H1 (cell line): ENCODE measurements around the gene ACTN2. TPM values are rescaled to one million over a fixed set of nuclear protein-coding genes. Genes with fewer than 3 reads are reported as not detected.

ENCODE experiments used
- CTCF ChIA-PET: fragments of 300-600 bp; sonication (Branson Sonifier 250); formaldehyde crosslinking; loops from one replicate; lab custom pipeline; 2021; ENCODE audit not compliant: partially characterized antibody; lab: Charles Lee
- POLR2A ChIA-PET: fragments of 300-600 bp; sonication (Branson Sonifier 250); formaldehyde crosslinking; loops from one replicate; lab custom pipeline; 2021; ENCODE audit warnings: inconsistent platforms; ENCODE audit not compliant: partially characterized antibody; lab: Charles Lee
- DNase-seq, 2 experiments: peaks; one replicate each; pipeline versions ENCODE4 v3.0.0 to v3.0.0-alpha.2; 2010 to 2022; ENCODE audit warnings: low spot score in 2 of 2, low read depth in 1 of 2, mixed read lengths in 1 of 2
- FAIRE-seq: peaks from 2 replicates; lab custom pipeline; 2011; peaks lifted over from hg19 to GRCh38; lab: Jason Lieb, UNC
- H2AFZ ChIP-seq: 2 replicates; pipeline ENCODE4 v1.8.1; 2012; ENCODE audit warnings: low read length, inconsistent platforms
- H2AK5ac ChIP-seq: 2 replicates; pipeline ENCODE4 v1.6.1; 2013; ENCODE audit warnings: low read depth, low read length
- H2BK120ac ChIP-seq: replicated peaks from 2 replicates; pipeline ENCODE3; 2013; ENCODE audit warnings: low read depth, low read length, inconsistent platforms
- H2BK12ac ChIP-seq: 2 replicates; pipeline ENCODE4 v1.6.1; 2013; ENCODE audit warnings: low read depth, low read length
- H2BK15ac ChIP-seq: 2 replicates; pipeline ENCODE4 v1.6.1; 2013; ENCODE audit warnings: low read length
- H2BK20ac ChIP-seq: 2 replicates; pipeline ENCODE4 v1.6.1; 2013; ENCODE audit warnings: low read length
- H2BK5ac ChIP-seq: 2 replicates; pipeline ENCODE4 v1.6.1; 2013; ENCODE audit warnings: low read depth, low read length
- H3K14ac ChIP-seq: 2 replicates; pipeline ENCODE4 v1.6.1; 2013; ENCODE audit warnings: inconsistent platforms; ENCODE audit not compliant: insufficient read length
- H3K18ac ChIP-seq: 2 replicates; pipeline ENCODE4 v1.6.1; 2013; ENCODE audit warnings: low read length; ENCODE audit errors: extremely low read depth
- H3K23ac ChIP-seq: 2 replicates; pipeline ENCODE4 v1.6.1; 2013; ENCODE audit warnings: inconsistent platforms; ENCODE audit not compliant: insufficient read length
- H3K23me2 ChIP-seq: 2 replicates; pipeline ENCODE4 v1.6.1; 2013; ENCODE audit warnings: low read depth, low read length
- H3K27ac ChIP-seq: 2 replicates; pipeline ENCODE4 v1.6.1; 2011; ENCODE audit warnings: low read depth, low read length, inconsistent platforms
- H3K27me3 ChIP-seq, 4 experiments: replicated peaks in 1 of 4; 1 replicate in 1 of 4; 2 replicates in 3 of 4; pipeline versions ENCODE4 v1.6.1 to v1.8.1; 2011 to 2013; ENCODE audit warnings: low read length in 3 of 4, mild to moderate bottlenecking in 3 of 4, inconsistent platforms in 2 of 4, mixed read lengths in 2 of 4, moderate library complexity in 1 of 4; ENCODE audit not compliant: control insufficient read depth in 3 of 4, insufficient read depth in 3 of 4; ENCODE audit errors: extremely low read depth in 1 of 4
- H3K36me3 ChIP-seq, 4 experiments: 2 replicates each; pipeline versions ENCODE4 v1.6.1 to v1.8.1; 2011 to 2013; ENCODE audit warnings: mild to moderate bottlenecking in 4 of 4, low read length in 3 of 4, moderate library complexity in 2 of 4, control low read depth in 1 of 4, inconsistent platforms in 1 of 4; ENCODE audit not compliant: insufficient read depth in 4 of 4, control insufficient read depth in 2 of 4
- H3K4ac ChIP-seq: replicated peaks from 2 replicates; pipeline ENCODE3; 2013; ENCODE audit warnings: low read length, low read depth, mixed read lengths, inconsistent platforms; ENCODE audit not compliant: insufficient read length
- H3K4me1 ChIP-seq, 4 experiments: replicated peaks in 1 of 4; 1 replicate in 1 of 4; 2 replicates in 3 of 4; pipeline versions ENCODE4 v1.6.1 to v1.8.1; 2011 to 2013; ENCODE audit warnings: low read length in 3 of 4, inconsistent platforms in 2 of 4, mixed read lengths in 1 of 4; ENCODE audit not compliant: insufficient read depth in 4 of 4, control insufficient read depth in 3 of 4
- H3K4me2 ChIP-seq, 2 experiments: 2 replicates each; pipeline versions ENCODE4 v1.6.1 to v1.8.1; 2011 to 2013; ENCODE audit warnings: low read depth in 2 of 2, low read length in 2 of 2, control low read depth in 1 of 2, inconsistent platforms in 1 of 2, mild to moderate bottlenecking in 1 of 2; ENCODE audit not compliant: insufficient read depth in 1 of 2
- H3K4me3 ChIP-seq, 4 experiments: fragments of 200-600, 300-600 bp in 1 of 4; sonication (generic), shearing (Covaris generic), sonication (Bioruptor Twin) in 1 of 4; 2 replicates each; pipeline versions ENCODE4 v1.5.1 to v1.8.1; 2011 to 2016; ENCODE audit warnings: low read length in 4 of 4, low read depth in 3 of 4, control low read depth in 2 of 4, inconsistent platforms in 2 of 4, mild to moderate bottlenecking in 2 of 4, mixed read lengths in 1 of 4, moderate library complexity in 1 of 4; ENCODE audit not compliant: insufficient read depth in 2 of 4; ENCODE audit errors: extremely low read depth in 1 of 4
- H3K56ac ChIP-seq: replicated peaks from 2 replicates; pipeline ENCODE3; 2013; ENCODE audit warnings: low read depth, mild to moderate bottlenecking, mixed read lengths, low read length, inconsistent platforms; ENCODE audit not compliant: insufficient read length
- H3K79me1 ChIP-seq: 2 replicates; pipeline ENCODE4 v1.6.1; 2013; ENCODE audit warnings: low read depth, low read length, control low read depth
- H3K79me2 ChIP-seq, 2 experiments: 2 replicates each; pipeline versions ENCODE4 v1.6.1 to v1.8.1; 2012 to 2013; ENCODE audit warnings: low read length in 2 of 2, mild to moderate bottlenecking in 2 of 2, inconsistent platforms in 1 of 2; ENCODE audit not compliant: insufficient read depth in 2 of 2, control insufficient read depth in 1 of 2
- H3K9ac ChIP-seq, 4 experiments: replicated peaks in 1 of 4; 1 replicate in 1 of 4; 2 replicates in 3 of 4; pipeline versions ENCODE4 v1.6.1 to v1.8.1; 2011 to 2013; ENCODE audit warnings: low read depth in 3 of 4, low read length in 3 of 4, control low read depth in 2 of 4, mild to moderate bottlenecking in 2 of 4, moderate library complexity in 2 of 4, inconsistent platforms in 1 of 4; ENCODE audit errors: extremely low read depth in 1 of 4
- H3K9me3 ChIP-seq, 2 experiments: 2 replicates each; pipeline versions ENCODE4 v1.6.1 to v1.8.1; 2012 to 2013; ENCODE audit warnings: mild to moderate bottlenecking in 2 of 2, moderate library complexity in 2 of 2, control low read depth in 1 of 2, inconsistent platforms in 1 of 2, low read depth in 1 of 2, low read length in 1 of 2, mixed read lengths in 1 of 2; ENCODE audit not compliant: insufficient read depth in 2 of 2
- H4K20me1 ChIP-seq, 2 experiments: replicated peaks in 1 of 2; 2 replicates each; pipeline versions ENCODE3 to v1.8.1; 2011 to 2013; ENCODE audit warnings: inconsistent platforms in 2 of 2, low read length in 2 of 2, mild to moderate bottlenecking in 1 of 2; ENCODE audit not compliant: insufficient read depth in 2 of 2, control insufficient read depth in 1 of 2
- H4K5ac ChIP-seq: 2 replicates; pipeline ENCODE4 v1.6.1; 2013; ENCODE audit warnings: low read length, low read depth, mixed read lengths, inconsistent platforms; ENCODE audit not compliant: insufficient read length
- H4K8ac ChIP-seq: 2 replicates; pipeline ENCODE4 v1.8.0; 2013; ENCODE audit warnings: mild to moderate bottlenecking, moderate library complexity, low read length, inconsistent platforms; ENCODE audit not compliant: insufficient read depth; ENCODE audit errors: extremely low read depth
- H4K91ac ChIP-seq: replicated peaks from 2 replicates; pipeline ENCODE3; 2013; ENCODE audit warnings: low read length, mixed read lengths, inconsistent platforms; ENCODE audit not compliant: insufficient read length
- BRCA1 ChIP-seq: IDR thresholded peaks from 2 replicates; pipeline ENCODE4 v1.6.1; 2012; ENCODE audit warnings: low read depth, low read length, improper control_type of control experiment
- EGR1 ChIP-seq: IDR thresholded peaks from 2 replicates; pipeline ENCODE4 v1.6.1; 2011; ENCODE audit warnings: low read depth, low read length, borderline replicate concordance
- GABPA ChIP-seq: IDR thresholded peaks from 2 replicates; pipeline ENCODE4 v1.6.1; 2011; ENCODE audit warnings: mild to moderate bottlenecking, low read length, moderate library complexity, borderline replicate concordance; ENCODE audit not compliant: insufficient read depth
- POLR2AphosphoS5 ChIP-seq: IDR thresholded peaks from 2 replicates; pipeline ENCODE4 v1.6.1; 2011; ENCODE audit warnings: low read depth, low read length
- WGBS, 2 experiments: shearing (Covaris generic) in 1 of 2; methylation state at CpG; one replicate each; pipeline versions ENCODE4 v1.1.6 to v1.1.7; 2013 to 2015; ENCODE audit warnings: low lambda C conversion rate in 2 of 2, mixed read lengths in 2 of 2, inconsistent platforms in 1 of 2, low coverage in 1 of 2, missing lambda C conversion rate in 1 of 2; ENCODE audit not compliant: insufficient replicate concordance in 2 of 2, insufficient coverage in 1 of 2, insufficient read length in 1 of 2; ENCODE audit errors: extremely low coverage in 1 of 2, missing lambda C conversion rate in 1 of 2; 5-methylcytosine and 5-hydroxymethylcytosine counted together
- polyA plus RNA-seq, 7 experiments: library from polyadenylated mRNA; depleted of rRNA in 3 of 7; stranded (reverse) in 5 of 7; unstranded in 2 of 7; fragments of >200 nt in 5 of 7; fragments of 200-250 nt in 2 of 7; gene quantifications; 1 replicate in 5 of 7; 2 replicates in 1 of 7; 4 replicates in 1 of 7; pipeline versions ENCODE4 v1.2.1 to v1.2.3, GENCODE V29; 2011 to 2013; ENCODE audit warnings: missing spikeins in 2 of 7, mixed read lengths in 2 of 7
- total RNA-seq: library from RNA; stranded (reverse); fragmentation: NEBNext Ultra II Directional; extraction: Animal tissue kit (Norgen Biotek cat#: 25700); gene quantifications from 2 replicates; pipeline ENCODE4 v1.2.1, GENCODE V29; 2021

Gene ACTN2
- total and polyA plus RNA-seq, 2 of the 8 experiments (the other 6 are each of a cell fraction or from before 2014, with no cell fraction given) = 1.9 to 4.1 TPM

DNA sequence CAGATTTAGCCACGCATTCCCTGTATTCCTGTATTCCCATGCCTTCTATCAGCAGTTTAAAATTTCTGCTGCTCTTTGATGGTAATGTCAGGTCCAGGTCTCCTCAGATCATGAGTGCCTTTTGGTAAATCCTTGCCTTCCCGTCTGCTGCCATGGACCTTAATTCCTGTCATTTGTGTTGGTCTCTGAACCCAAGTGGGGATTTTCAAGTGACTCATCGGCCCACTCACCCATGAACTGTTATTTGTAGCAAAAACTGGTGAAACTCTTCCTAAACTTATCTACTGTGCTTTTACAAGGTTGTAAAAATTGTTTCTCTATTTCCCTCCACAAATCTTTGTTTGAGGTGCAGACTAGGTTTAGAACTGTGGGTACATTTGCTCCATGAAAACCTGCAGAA lies 47.4 kb downstream of the ACTN2 start:
- no peaks in the 10 kb centered on the region for H3K4me1 ChIP-seq
- FAIRE-seq (no peak), DNase-seq (no peak)
- H3K14ac ChIP-seq = no peak overlapping the region
- no peak overlapping the region for H4K91ac ChIP-seq
- H2BK5ac ChIP-seq = no peak overlapping the region
- no peak overlapping the region for H3K18ac ChIP-seq
- H3K56ac ChIP-seq = no peak overlapping the region
- no peaks in the 10 kb centered on the region for H3K79me1 ChIP-seq
- CTCF ChIA-PET = no interaction called here
- no peak overlapping the region for H2BK120ac ChIP-seq
- no peak overlapping the region for H2BK12ac ChIP-seq
- POLR2A ChIA-PET = no interaction called here
- H4K5ac ChIP-seq = no peak overlapping the region
- no peak overlapping the region for H2BK15ac ChIP-seq
- no peak overlapping the region for H2AK5ac ChIP-seq
- H3K23me2 ChIP-seq = no peaks in the 10 kb centered on the region
- no peak overlapping the region for H3K4me2 ChIP-seq
- H3K79me2 ChIP-seq = no peaks in the 10 kb centered on the region
- WGBS, 2 experiments = 89% methylated on average over 3 of the region's 3 CpGs; no CpG with 5 or more reads in 1 of the 2 experiments
- no peak overlapping the region for H3K23ac ChIP-seq
- no peaks in the 10 kb centered on the region for H3K36me3 ChIP-seq
- H4K20me1 ChIP-seq = no peaks in the 10 kb centered on the region
- H3K4ac ChIP-seq = no peak overlapping the region
- TF ChIP-seq EGR1 (no peak), BRCA1 (no peak), POLR2AphosphoS5 (no peak), GABPA (no peak)
- no peak overlapping the region for H3K27ac ChIP-seq
- H4K8ac ChIP-seq = no peak overlapping the region
- no peak overlapping the region for H3K4me3 ChIP-seq
- no peak overlapping the region for H2BK20ac ChIP-seq
- no peaks in the 10 kb centered on the region for H3K9me3 ChIP-seq
- H3K27me3 ChIP-seq = no peaks in the 10 kb centered on the region
- H3K9ac ChIP-seq = no peak overlapping the region
- H2AFZ ChIP-seq = no peak overlapping the region
